Mononuclear cell (primary cell): ENCODE results near the gene HTR6. TPM values are rescaled to one million over a fixed set of nuclear protein-coding genes. Genes with fewer than 3 reads are reported as not detected.

ENCODE experiments used
- H3K27me3 ChIP-seq: 2 replicates; pipeline ENCODE4 v1.6.0; 2011; ENCODE audit warnings: low read length, control low read depth; ENCODE audit not compliant: insufficient read depth
- H3K4me1 ChIP-seq: 2 replicates; pipeline ENCODE4 v1.5.1; 2011; ENCODE audit warnings: mild to moderate bottlenecking, low read length, control low read depth; ENCODE audit not compliant: insufficient read depth
- H3K4me3 ChIP-seq: 2 replicates; pipeline ENCODE4 v1.5.1; 2011; ENCODE audit warnings: mild to moderate bottlenecking, low read length, moderate library complexity
- H3K9me3 ChIP-seq: 2 replicates; pipeline ENCODE4 v1.5.1; 2011; ENCODE audit warnings: low read depth, mild to moderate bottlenecking, control low read depth, low read length
- total RNA-seq: library from RNA; depleted of rRNA; stranded (reverse); fragments of >200 nt; gene quantifications from one replicate; pipeline ENCODE4 v1.2.3, GENCODE V29; 2012

Gene HTR6
- total RNA-seq, 1 donor: 0.31 TPM

GRCh38 chr1:19704247-19705113, 39.8 kb downstream of the HTR6 start:
- no peaks in the 10 kb centered on the region for H3K27me3 ChIP-seq
- H3K9me3 ChIP-seq: no peaks in the 10 kb centered on the region
- H3K4me3 ChIP-seq: no peak overlapping the region
- H3K4me1 ChIP-seq: no peaks in the 10 kb centered on the region

- Histone ChIP-seq H3K4me3 (no peak overlapping the region), H3K27me3 (no peaks in the 10 kb centered on the region), H3K9me3 (no peaks in the 10 kb centered on the region), H3K4me1 (no peaks in the 10 kb centered on the region)
These were observed 40.8 kb downstream of the HTR6 start for GRCh38 chr1:19705464-19705863.

GRCh38 chr1:19706136-19706535, 41.5 kb downstream of the HTR6 start:
- Histone ChIP-seq H3K4me1 (no peaks in the 10 kb centered on the region), H3K27me3 (no peaks in the 10 kb centered on the region), H3K9me3 (no peaks in the 10 kb centered on the region), H3K4me3 (no peak overlapping the region)

GRCh38 chr1:19708567-19709110, 44.0 kb downstream of the HTR6 start:
- no peaks in the 10 kb centered on the region for H3K27me3 ChIP-seq
- H3K9me3 ChIP-seq: no peaks in the 10 kb centered on the region
- H3K4me3 ChIP-seq: no peak overlapping the region
- no peaks in the 10 kb centered on the region for H3K4me1 ChIP-seq

GRCh38 chr1:19709260-19709793, 44.7 kb downstream of the HTR6 start:
- Histone ChIP-seq H3K4me3 (no peak overlapping the region), H3K9me3 (no peaks in the 10 kb centered on the region), H3K27me3 (no peaks in the 10 kb centered on the region), H3K4me1 (no peaks in the 10 kb centered on the region)

- Histone ChIP-seq H3K4me1 (no peaks in the 10 kb centered on the region), H3K4me3 (no peak overlapping the region), H3K9me3 (no peaks in the 10 kb centered on the region), H3K27me3 (no peaks in the 10 kb centered on the region)
These were observed 46.3 kb downstream of the HTR6 start for GRCh38 chr1:19710825-19711611.

- Histone ChIP-seq H3K4me1 (no peaks in the 10 kb centered on the region), H3K27me3 (no peaks in the 10 kb centered on the region), H3K9me3 (no peaks in the 10 kb centered on the region), H3K4me3 (no peak overlapping the region)
These were observed 48.3 kb downstream of the HTR6 start for GRCh38 chr1:19712928-19713327.

GRCh38 chr1:19715334-19716203, 50.9 kb downstream of the HTR6 start:
- no peaks in the 10 kb centered on the region for H3K4me1 ChIP-seq
- no peaks in the 10 kb centered on the region for H3K27me3 ChIP-seq
- no peak overlapping the region for H3K4me3 ChIP-seq
- H3K9me3 ChIP-seq: no peaks in the 10 kb centered on the region

- Histone ChIP-seq H3K4me3 (no peak overlapping the region), H3K9me3 (no peaks in the 10 kb centered on the region), H3K4me1 (no peaks in the 10 kb centered on the region)
These were observed 52.8 kb downstream of the HTR6 start for GRCh38 chr1:19717467-19717866.

GRCh38 chr1:19720174-19720573, 55.5 kb downstream of the HTR6 start:
- Histone ChIP-seq H3K4me1 (no peaks in the 10 kb centered on the region), H3K9me3 (no peaks in the 10 kb centered on the region), H3K27me3 (no peaks in the 10 kb centered on the region), H3K4me3 (no peak overlapping the region)

More at GRCh38 chr1:19717467-19717866, 52.8 kb downstream of the HTR6 start:
- no peaks in the 10 kb centered on the region for H3K27me3 ChIP-seq

GRCh38 chr1:19720973-19721372, 56.3 kb downstream of the HTR6 start:
- no peaks in the 10 kb centered on the region for H3K4me1 ChIP-seq
- no peaks in the 10 kb centered on the region for H3K27me3 ChIP-seq
- no peak overlapping the region for H3K4me3 ChIP-seq
- no peaks in the 10 kb centered on the region for H3K9me3 ChIP-seq

- Histone ChIP-seq H3K4me3 (no peak overlapping the region), H3K9me3 (no peaks in the 10 kb centered on the region), H3K4me1 (no peaks in the 10 kb centered on the region), H3K27me3 (no peaks in the 10 kb centered on the region)
These were observed 59.2 kb downstream of the HTR6 start for GRCh38 chr1:19723874-19724273.

- no peak overlapping the region for H3K4me3 ChIP-seq
- H3K4me1 ChIP-seq: no peaks in the 10 kb centered on the region
- H3K9me3 ChIP-seq: no peaks in the 10 kb centered on the region
- no peaks in the 10 kb centered on the region for H3K27me3 ChIP-seq
These were observed 60.9 kb downstream of the HTR6 start for GRCh38 chr1:19725606-19726005.

GRCh38 chr1:19728413-19729145, 63.9 kb downstream of the HTR6 start:
- Histone ChIP-seq H3K4me3 (no peak overlapping the region), H3K9me3 (no peaks in the 10 kb centered on the region), H3K4me1 (no peaks in the 10 kb centered on the region), H3K27me3 (no peaks in the 10 kb centered on the region)
